Stimulated activated CD8-positive, alpha-beta memory T cell treated with anti-CD3 and anti-CD28 coated beads, Interleukin-15, amount 100 ng/mL, for 4 hours (primary cell): Measurements from ENCODE around the gene PRKCE.

Experiments
- DNase-seq, 2 donors: peaks; one replicate each; pipeline ENCODE4 v3.0.0-alpha.2; 2020; ENCODE audit warnings: low read depth in 2 of 2

The PRKCE gene

DNA sequence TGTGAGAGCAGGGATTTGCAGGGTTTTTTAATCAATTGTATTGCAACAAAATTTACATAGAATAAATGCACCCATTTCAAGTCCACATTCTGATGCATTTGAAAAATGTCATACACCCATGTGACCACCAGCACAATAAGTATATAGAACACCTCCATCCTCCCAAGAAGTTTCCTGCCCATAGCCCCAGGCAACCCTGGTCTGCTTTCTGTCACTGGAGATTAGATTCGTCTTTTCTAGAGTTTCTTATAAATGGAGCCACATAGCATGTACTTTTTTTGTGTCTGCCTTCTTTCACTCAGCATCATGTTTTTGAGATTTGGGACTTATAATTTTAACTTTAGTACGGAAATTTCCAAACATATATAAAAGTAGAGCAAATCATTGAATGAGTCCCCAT lies 518.6 kb downstream of the PRKCE start:
- DNase-seq: no peak

DNA sequence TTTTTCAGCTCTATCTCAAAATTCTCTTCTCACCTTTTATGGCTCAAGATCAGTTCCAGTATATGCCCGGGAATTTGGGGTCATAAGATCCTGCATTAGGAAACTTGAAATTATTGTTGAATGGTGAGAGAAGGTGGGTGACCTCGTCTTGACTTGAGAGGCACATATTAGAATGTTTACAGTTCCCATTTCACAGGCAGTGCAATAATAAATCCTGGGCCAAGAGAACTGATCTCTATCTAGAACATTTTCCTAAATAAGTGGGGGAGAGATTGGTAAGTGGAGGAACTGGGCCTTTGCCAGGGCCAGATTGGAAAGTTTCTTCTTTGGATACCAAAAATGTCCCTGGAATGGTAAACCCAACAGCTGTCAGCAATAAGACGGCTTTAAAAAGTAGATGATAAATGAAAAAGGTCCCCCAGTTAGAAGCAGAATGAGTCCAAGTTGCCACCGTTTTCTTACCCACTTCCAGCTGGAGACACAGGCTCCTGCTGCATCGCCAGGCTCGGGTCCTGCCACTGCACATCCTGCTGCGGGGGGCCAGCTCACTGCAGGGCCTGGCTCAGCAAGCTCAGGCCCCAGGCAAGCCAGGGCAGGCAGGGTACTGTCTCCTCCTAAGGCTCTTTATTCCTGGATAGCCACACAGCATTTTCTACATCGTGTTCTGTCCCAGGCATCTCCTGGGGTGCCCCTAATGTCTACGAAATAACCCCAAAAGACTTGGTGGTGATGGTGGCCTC lies 519.3 kb downstream of the PRKCE start:
- DNase-seq: no peak

DNA sequence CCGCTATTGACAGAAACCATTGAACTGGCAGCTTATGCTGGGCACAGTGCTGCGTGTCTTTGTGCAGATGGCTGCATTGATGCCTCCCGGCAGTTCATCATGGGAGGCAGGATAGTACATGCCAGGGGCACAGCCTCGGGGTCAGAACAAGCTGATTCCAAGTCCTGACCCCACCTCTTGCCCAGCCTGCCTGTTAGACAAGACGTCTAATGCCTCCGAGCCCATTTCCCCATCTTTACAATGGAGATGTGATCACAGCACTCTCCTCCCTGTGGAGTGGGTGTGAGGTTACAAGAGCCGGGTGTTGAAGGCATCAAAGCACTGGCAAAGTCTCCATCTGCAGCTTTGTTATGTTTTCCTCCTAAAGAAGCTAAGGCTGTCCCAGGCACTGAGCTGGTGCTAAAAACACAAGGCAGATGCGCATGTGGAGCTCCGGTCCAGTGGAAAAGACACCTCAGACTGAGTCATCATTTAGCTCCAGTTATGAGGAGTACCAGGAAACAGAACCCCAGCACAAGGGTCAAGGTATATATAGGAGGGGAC lies 520.0 kb downstream of the PRKCE start:
- no peak for DNase-seq

GRCh38 chr2:46171996-46172546 lies 520.6 kb downstream of the PRKCE start:
- no peak for DNase-seq

DNA sequence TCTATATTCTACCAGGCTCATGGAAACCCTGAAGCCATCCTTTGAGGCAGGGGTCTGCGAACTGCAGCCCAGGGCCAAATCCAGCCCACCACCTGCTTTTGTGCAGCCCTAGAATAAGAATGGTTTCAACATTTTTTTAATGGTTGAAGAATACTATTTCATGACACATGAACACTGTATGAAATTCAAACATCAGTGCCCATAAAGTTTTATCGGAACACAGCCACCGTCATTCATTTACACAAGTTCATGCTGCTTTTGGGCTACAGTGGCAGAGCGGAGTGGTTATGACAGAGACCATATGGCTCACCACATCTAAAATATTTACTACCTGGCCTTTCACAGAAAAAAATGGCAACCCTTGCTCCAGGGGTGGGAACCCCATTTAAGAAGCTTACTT lies 521.6 kb downstream of the PRKCE start:
- DNase-seq: no peak

DNA sequence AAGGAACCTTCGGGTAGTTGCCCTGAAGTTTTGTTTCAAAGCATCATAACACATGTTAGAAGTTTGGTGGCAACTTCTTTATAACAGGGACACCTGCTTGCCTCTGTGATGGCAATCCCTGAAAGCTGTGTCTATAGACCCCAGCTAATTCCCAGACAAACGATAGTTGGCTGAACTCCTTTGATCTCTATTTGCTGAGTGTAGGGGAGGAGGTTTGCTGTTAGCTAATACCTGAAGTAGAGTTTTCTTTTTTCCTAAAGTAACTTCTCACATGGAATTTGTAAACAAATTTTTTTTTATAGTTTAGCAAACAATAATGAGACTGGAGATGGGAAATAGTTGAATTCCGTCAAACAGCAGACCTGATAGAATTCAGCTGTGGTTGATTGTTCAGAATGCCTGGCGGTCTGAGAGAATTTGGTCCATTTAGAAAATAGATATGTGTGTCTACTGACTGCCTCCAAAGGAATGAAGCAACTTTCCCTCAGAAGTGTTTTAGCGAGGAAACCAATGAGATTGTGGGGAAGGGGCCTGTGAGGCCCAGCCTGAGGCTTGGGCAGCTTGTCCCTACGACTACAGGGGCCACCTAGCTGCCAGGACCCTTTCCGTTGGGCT lies 522.3 kb downstream of the PRKCE start:
- no peak for DNase-seq

DNA sequence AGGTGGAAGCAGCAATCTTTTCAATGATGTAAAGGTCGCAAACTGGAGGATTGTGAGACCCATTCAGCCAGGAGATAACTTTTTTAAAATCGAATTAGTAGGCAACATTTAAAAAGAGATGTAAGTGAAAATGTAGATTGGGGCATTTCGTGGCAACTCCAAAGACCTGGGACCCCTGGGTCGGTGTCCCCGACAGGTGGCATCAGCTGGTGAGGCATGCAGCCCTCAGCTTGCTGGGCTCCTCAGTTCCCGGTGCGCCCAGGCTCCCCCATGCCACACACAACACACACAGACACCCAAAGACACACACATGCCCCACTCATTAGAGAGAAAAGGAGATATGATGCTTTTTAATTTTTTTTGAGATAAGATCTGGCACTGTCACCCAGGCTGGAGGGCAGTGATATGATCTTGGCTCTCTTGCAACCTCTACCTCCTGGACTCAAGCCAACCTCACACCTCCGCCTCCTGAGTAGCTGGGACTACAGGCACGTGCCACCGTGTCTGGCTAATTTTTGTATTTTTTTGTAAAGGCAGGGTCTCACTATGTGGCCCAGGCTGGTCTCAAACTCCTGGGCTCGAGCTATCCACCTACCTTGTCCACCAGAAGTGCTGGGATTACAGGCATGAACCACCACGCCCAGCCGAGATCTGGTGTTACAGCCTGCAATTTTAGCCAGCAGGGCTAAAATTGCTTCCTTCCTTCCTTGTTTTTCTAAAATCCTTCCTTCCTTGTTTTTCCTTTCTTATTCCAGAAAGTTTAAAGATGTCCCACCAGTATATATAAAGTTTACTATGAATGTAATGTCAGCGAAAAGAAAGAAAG lies 523.1 kb downstream of the PRKCE start:
- DNase-seq: no peak

DNA sequence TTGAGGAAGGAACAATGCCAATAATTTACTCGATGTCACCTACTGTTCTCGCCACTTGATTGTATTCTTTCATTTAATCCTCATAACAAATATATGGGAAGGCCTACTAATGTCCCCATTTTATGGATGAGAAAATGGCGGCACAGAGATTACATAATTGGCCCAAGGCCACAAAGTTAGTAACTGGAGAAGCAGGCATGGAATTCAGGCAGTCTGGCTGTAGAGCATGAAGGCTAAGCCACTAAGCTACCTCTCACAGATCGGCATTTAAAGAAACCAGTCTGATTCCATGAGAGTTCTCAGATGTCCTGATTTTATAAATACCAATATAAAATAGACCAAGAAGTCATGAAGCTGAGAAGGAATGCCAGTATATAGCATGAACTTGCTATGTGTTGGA lies 523.9 kb downstream of the PRKCE start:
- no peak for DNase-seq

DNA sequence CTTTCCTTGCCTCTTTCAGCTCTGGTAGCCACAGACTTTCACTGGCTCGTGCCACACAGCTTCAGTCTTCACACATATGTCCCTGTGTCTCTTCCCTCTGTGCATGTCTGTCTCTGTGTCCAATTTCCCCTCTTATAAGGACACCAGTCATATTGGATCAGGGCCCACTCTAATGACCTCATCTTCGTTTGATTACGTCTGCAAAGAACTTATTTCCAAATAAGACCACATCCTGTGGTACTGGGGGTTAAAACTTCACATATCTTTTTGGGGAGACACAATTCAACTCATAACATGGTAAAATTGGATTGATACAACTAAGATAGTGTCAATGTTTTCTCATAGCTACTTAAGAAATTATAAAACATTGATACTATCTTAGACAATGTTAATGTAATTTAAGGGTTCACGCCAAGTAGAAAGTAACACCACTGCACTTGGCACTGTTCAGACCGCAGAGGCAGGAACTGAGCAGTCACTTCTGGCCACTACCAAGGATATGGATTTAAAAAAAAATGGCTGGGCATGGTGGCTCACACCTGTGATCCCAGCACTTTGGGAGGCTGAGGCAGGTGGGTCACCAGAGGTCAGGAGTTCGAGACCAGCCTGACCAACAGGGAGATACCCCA lies 526.1 kb downstream of the PRKCE start:
- DNase-seq: no peak

DNA sequence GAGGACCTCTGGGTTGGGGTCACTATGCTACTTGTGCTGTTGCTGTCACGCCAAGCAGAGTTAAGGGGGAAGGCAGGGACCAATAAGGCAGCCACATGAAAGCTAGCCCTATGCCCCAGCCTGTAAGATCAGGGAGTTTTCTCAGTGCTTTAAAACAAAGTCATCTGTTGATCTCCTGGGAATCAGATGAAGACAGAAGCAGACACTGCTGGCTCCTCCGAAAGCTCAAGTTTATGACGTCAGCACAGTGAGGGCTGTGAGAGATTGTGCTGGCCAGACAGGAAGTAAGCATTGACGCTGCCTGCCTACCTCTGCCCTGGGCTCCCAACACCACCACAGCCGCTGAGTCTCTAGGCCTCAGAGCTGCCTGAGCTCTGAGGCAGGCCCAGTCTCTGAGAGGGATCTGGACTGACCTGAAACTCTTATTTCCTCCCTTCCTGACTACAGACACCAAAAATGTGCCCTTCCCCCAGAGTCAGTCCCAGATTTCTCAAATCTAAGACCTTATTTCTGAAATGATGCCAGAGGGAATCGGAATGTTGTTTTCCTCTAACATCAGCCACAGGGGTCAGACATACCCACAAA lies 527.7 kb downstream of the PRKCE start:
- DNase-seq: peak; percentile 14 to 26

DNA sequence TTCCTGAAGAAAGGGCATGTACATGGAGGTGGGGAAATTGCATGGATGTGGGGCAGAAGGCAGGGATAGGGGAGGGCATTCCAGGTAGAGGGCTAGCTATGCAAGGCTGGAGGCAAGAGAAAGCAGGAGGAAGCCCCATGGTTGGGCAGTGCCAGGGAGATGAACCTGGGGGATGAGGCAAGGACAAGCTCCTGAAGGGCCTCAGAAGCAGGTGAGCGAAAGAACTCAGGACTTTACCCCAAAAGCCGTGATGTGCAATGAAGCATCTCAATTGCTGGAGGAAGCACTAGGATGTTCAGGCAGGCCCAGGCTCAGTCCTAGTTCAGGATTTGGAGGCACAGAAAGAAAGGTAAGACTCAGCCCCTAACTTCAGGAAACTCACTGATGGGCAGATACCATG lies 528.7 kb downstream of the PRKCE start:
- DNase-seq: no peak

DNA sequence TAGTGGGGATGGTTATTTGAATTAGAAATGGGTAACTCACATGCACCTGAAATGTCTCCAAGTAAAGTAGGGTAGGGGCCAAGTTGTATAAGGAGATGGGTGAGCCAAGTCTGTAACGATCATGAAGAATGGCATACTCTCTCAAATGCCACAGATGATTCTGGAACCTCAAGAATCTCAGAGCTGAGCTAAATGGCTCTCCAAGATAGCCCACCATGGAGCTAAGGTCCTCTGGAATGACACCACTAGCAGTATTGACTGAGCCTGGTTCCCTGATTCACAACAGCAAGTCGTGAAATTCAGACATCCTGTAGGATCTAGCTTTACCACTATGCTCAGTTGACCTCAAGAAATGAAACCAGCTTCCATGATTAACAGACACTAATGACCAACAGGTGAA lies 529.8 kb downstream of the PRKCE start:
- no peak for DNase-seq

DNA sequence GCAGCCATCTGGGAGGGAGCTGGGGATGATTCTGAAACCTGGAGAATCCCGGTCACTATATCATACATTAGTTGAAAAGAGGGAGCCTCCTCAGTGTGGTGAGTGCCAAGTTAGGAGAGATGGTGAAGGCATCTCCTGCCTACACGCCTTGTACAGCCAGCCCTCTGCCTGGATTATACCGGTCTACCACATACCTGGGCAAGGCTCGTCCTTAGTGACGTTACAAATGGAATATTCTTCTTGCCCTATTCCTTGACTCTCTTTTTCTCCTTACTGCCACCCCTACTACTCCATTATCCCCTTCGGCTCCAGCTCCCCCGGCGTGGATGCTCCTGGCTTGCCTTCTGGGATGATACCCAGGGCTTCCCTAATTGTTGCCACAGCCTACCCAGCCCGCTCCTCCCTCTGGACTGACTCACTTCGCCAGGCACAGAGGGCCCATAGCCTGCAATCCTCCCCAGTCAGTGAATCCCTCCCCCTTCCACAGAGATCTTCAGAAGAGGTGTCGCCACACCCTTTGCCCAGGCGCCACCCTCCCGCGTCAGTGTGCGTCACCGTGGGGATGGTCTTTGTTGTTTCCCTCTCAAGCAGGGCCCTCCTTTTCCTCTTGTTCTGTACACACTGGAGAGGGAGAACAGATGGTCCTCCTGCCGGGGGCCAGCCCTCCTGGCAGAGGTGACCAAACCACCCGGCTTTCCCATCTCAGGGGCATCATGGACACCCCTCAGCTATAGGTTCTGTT lies 530.5 kb downstream of the PRKCE start:
- no peak for DNase-seq

GRCh38 chr2:46183426-46183825 lies 532.0 kb downstream of the PRKCE start:
- DNase-seq: no peak

- no peak for DNase-seq
Measured at GRCh38 chr2:46184794-46185583, 533.5 kb downstream of the PRKCE start.

- no peak for DNase-seq
Measured at GRCh38 chr2:46187112-46187618, 535.7 kb downstream of the PRKCE start.

DNA sequence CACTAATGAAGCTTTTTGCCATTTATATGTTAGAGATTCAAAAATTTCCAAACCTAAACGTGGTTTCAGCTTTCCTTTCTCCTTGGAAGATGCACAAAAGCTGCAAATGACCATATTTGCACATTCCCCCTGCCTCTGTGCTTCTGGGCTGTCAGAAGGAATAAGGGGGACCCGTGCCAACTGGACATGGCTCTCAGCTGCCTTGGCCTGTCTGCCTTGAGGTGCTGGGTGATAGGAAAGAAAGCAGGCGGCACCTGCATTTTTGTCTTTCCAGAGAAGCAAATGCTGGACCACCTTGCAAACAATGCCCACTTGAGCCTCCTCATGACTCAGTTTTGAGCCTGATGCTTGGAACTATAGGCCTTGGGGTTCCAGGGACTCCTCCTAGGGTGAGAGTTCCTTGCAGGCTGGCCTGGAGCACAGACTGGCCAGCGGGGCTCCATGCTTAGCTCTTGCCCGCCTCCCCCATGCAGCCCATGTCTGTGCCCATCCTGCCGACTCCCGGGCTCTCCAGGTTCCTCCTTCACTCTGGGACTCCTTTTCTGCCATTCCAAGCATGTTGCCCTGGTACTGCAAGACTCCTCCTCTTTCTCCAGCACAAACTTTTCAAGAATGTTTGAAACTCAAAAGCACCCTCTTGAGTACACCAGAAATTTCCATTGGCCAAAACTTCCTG lies 536.7 kb downstream of the PRKCE start:
- no peak for DNase-seq

DNA sequence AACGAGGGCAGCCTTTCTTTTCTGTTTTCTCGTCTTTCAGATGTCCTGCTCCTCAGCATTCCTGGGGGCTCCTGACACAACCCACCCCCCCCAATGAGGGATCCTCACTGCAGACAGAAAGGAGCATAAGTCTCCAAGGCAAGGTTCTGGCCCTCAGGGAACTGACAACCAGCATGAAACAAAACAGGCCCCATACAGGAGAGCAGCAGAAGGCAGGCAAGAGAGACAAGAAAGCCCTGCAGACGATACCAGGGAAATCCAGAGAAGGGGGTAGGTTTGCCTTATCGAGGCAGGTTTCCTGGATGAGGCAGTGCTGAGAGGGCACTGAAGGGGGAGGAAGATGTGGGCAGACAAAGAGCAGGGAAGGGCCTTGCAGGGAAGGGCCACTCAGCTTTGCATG lies 541.9 kb downstream of the PRKCE start:
- DNase-seq: no peak

DNA sequence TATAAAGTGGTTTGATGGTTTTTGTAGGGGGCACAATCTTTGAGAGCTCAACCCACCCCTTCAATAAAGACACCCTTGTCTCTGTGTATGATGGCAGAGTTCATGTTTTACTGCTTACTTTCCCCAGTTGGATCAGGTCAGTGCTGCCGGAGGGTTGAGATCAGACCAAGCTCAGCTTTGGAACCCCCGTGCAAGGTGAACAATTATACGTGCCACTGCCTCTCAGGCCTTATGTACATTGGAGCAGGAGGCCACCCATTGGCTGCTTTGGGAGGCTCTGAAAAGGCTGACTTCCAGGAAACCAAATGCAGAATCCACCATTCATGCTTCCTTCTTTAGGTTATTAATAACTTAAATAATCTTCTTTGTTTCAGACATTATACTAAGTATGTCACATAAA lies 542.4 kb downstream of the PRKCE start:
- no peak for DNase-seq
